IPS DF 19.7 (cell line): ENCODE data around the gene HTRA3.

Experiments used
- DNase-seq: peaks from one replicate; pipeline ENCODE4 v3.0.0-alpha.2; 2013; ENCODE audit warnings: low read depth, low spot score

Gene HTRA3

GRCh38 chr4:8266508-8266907 lies 3.0 kb upstream of the HTRA3 start:
- no peak for DNase-seq

- DNase-seq: peak; percentile 33
Observed at GRCh38 chr4:8267077-8267476, 2.5 kb upstream of the HTRA3 start.

GRCh38 chr4:8268211-8268610 lies 1.3 kb upstream of the HTRA3 start:
- no peak for DNase-seq

- DNase-seq: no peak
Observed at GRCh38 chr4:8268901-8269534, 536 bp upstream of the HTRA3 start.

GRCh38 chr4:8270418-8270771 lies 841 bp downstream of the HTRA3 start:
- no peak for DNase-seq

- DNase-seq: no peak
Observed at GRCh38 chr4:8270912-8271815, 1.6 kb downstream of the HTRA3 start.

GRCh38 chr4:8271821-8272220 lies 2.3 kb downstream of the HTRA3 start:
- DNase-seq: no peak

- no peak for DNase-seq
Observed at GRCh38 chr4:8272472-8273428, 3.2 kb downstream of the HTRA3 start.

- no peak for DNase-seq
Observed at GRCh38 chr4:8273450-8273849, 3.9 kb downstream of the HTRA3 start.

GRCh38 chr4:8274066-8274652 lies 4.6 kb downstream of the HTRA3 start:
- no peak for DNase-seq

- no peak for DNase-seq
Observed at GRCh38 chr4:8274765-8275547, 5.4 kb downstream of the HTRA3 start.

GRCh38 chr4:8275548-8275910 lies 6.0 kb downstream of the HTRA3 start:
- DNase-seq: no peak

- no peak for DNase-seq
Observed at GRCh38 chr4:8276358-8277240, 7.0 kb downstream of the HTRA3 start.

- no peak for DNase-seq
Observed at GRCh38 chr4:8277356-8278008, 7.9 kb downstream of the HTRA3 start.

- DNase-seq: no peak
Observed at GRCh38 chr4:8278009-8278395, 8.4 kb downstream of the HTRA3 start.

- DNase-seq: no peak
Observed at GRCh38 chr4:8278421-8279287, 9.1 kb downstream of the HTRA3 start.

- DNase-seq: no peak
Observed at GRCh38 chr4:8279321-8280157, 10.0 kb downstream of the HTRA3 start.
